Measurements from ENCODE around the gene KCNK4. TPM values are rescaled to one million over a fixed set of nuclear protein-coding genes. Genes with fewer than 3 reads are reported as not detected.

Gene KCNK4
- total RNA-seq, 1 experiment from 2014 or later: 0.26 TPM

GRCh38 chr11:64303109-64304031 is 12.3 kb downstream of the KCNK4 start:
- H3K36me3 ChIP-seq (ENCODE audit: insufficient read depth, low read length, poor library complexity, severe bottlenecking): peaks cover 4% of the 10 kb centered on the region
- POLR2A ChIA-PET (ENCODE audit: low non-redundant PET): no interaction called here
- intact Hi-C loops (cut with micrococcal nuclease; ENCODE audit: unreplicated experiment): loop anchor here (2.0 to 5.0 kb wide), 3 partner anchors 33 to 116 kb away; partner anchors contain the start of genes FKBP2 and STIP1
- CTCF ChIA-PET: interaction anchor here (1.4 to 2.6 kb wide), 6 partner anchors 14 to 99 kb away, joined by 3 to 23 read pairs (median 10); partner anchors contain the start of genes FERMT3, PRDX5 and TRMT112
- no peak overlapping the region for H3K27ac ChIP-seq (ENCODE audit: low read depth, low read length, poor library complexity, severe bottlenecking)
- no peak overlapping the region for H3K4me3 ChIP-seq (ENCODE audit: low read depth, low read length, poor library complexity, severe bottlenecking)
- no TSS peak for BruUV-seq (replicated peaks)
- DNase-seq (ENCODE audit: low spot score): no peak
- H3K9me3 ChIP-seq (ENCODE audit: low read depth, low read length, poor library complexity, severe bottlenecking): no peaks in the 10 kb centered on the region
- peaks cover 13% of the 10 kb centered on the region for H3K27me3 ChIP-seq (replicated peaks; ENCODE audit: insufficient read depth, low read depth, low read length, poor library complexity)
- peaks cover 24% of the 10 kb centered on the region for H3K4me1 ChIP-seq (ENCODE audit: insufficient read depth, low read length, poor library complexity, severe bottlenecking)
- TF ChIP-seq CTCF (conservative IDR thresholded peaks at IDR 0.05; ENCODE audit: low read depth, low read length): no peak
- no peak for TF ChIP-seq EZH2 (IDR thresholded peaks at IDR 0.05; ENCODE audit: borderline replicate concordance, low read depth, low read length, poor library complexity, severe bottlenecking)

GRCh38 chr11:64304032-64304315 is 12.9 kb downstream of the KCNK4 start:
- TF ChIP-seq CTCF (conservative IDR thresholded peaks at IDR 0.05; ENCODE audit: low read depth, low read length): no peak
- TF ChIP-seq EZH2 (IDR thresholded peaks at IDR 0.05; ENCODE audit: borderline replicate concordance, low read depth, low read length, poor library complexity, severe bottlenecking): no peak
- H3K4me3 ChIP-seq (ENCODE audit: low read depth, low read length, poor library complexity, severe bottlenecking): peak overlapping the region; percentile 58
- POLR2A ChIA-PET (ENCODE audit: low non-redundant PET): no interaction called here

GRCh38 chr11:64304316-64305072 is 13.4 kb downstream of the KCNK4 start:
- peak overlapping the region; percentile 58 for H3K4me3 ChIP-seq (ENCODE audit: low read depth, low read length, poor library complexity, severe bottlenecking)
- H3K9me3 ChIP-seq (ENCODE audit: low read depth, low read length, poor library complexity, severe bottlenecking): no peaks in the 10 kb centered on the region
- BruUV-seq (replicated peaks): TSS peak; percentile 96
- ChIA-PET POLR2A (ENCODE audit: low non-redundant PET) (no interaction called here), CTCF (interaction anchor here (0.6 to 2.6 kb wide), 11 partner anchors 10 to 120 kb away, joined by 3 to 23 read pairs (median 10); partner anchors contain the start of genes FERMT3, PRDX5 and TRMT112)
- H3K4me1 ChIP-seq (ENCODE audit: insufficient read depth, low read length, poor library complexity, severe bottlenecking): peaks cover 24% of the 10 kb centered on the region
- H3K27me3 ChIP-seq (replicated peaks; ENCODE audit: insufficient read depth, low read depth, low read length, poor library complexity): peaks cover 6% of the 10 kb centered on the region
- TF ChIP-seq CTCF (conservative IDR thresholded peaks at IDR 0.05; ENCODE audit: low read depth, low read length): peak; percentile 99
- TF ChIP-seq EZH2 (IDR thresholded peaks at IDR 0.05; ENCODE audit: borderline replicate concordance, low read depth, low read length, poor library complexity, severe bottlenecking): no peak
- intact Hi-C loops (cut with micrococcal nuclease; ENCODE audit: unreplicated experiment): loop anchor here (2.0 to 5.0 kb wide), 3 partner anchors 34 to 117 kb away; partner anchors contain the start of genes FKBP2 and STIP1
- peaks cover 4% of the 10 kb centered on the region for H3K36me3 ChIP-seq (ENCODE audit: insufficient read depth, low read length, poor library complexity, severe bottlenecking)
- H3K27ac ChIP-seq (ENCODE audit: low read depth, low read length, poor library complexity, severe bottlenecking): peak overlapping the region; percentile 87
- peak; percentile 97 for DNase-seq (ENCODE audit: low spot score)

More at GRCh38 chr11:64304032-64304315, 12.9 kb downstream of the KCNK4 start:
- no TSS peak for BruUV-seq (replicated peaks)
- H3K4me1 ChIP-seq (ENCODE audit: insufficient read depth, low read length, poor library complexity, severe bottlenecking): peaks cover 24% of the 10 kb centered on the region
- no peak for DNase-seq (ENCODE audit: low spot score)
- intact Hi-C loops (cut with micrococcal nuclease; ENCODE audit: unreplicated experiment): loop anchor here (2.0 to 5.0 kb wide), 3 partner anchors 33 to 117 kb away; partner anchors contain the start of genes FKBP2 and STIP1
- peaks cover 12% of the 10 kb centered on the region for H3K27me3 ChIP-seq (replicated peaks; ENCODE audit: insufficient read depth, low read depth, low read length, poor library complexity)
- peaks cover 4% of the 10 kb centered on the region for H3K36me3 ChIP-seq (ENCODE audit: insufficient read depth, low read length, poor library complexity, severe bottlenecking)
- CTCF ChIA-PET: interaction anchor here (0.8 to 2.6 kb wide), 8 partner anchors 14 to 119 kb away, joined by 3 to 23 read pairs (median 10); partner anchors contain the start of genes FERMT3, PRDX5 and TRMT112
- no peak overlapping the region for H3K27ac ChIP-seq (ENCODE audit: low read depth, low read length, poor library complexity, severe bottlenecking)
- no peaks in the 10 kb centered on the region for H3K9me3 ChIP-seq (ENCODE audit: low read depth, low read length, poor library complexity, severe bottlenecking)

All from A673 (cell line).